Right lobe of liver (tissue), 4 donors: ENCODE results near the gene GALC.

Experiments
- POLR2A ChIP-seq: fragments of 450-650 bp; IDR thresholded peaks from one replicate; pipeline ENCODE4 v1.6.1; 2017; ENCODE audit warnings: antibody characterized with exemption, mild to moderate bottlenecking
- TF ChIP-seq, protein P1 (sequence below), 4 donors: fragments of 200-600 bp in 3 of 4; fragments of 450-650 bp in 1 of 4; IDR thresholded peaks; one replicate each; pipeline versions ENCODE4 v1.5.1 to v1.8.0; 2016 to 2022; ENCODE audit warnings: antibody characterized with exemption in 4 of 4, mild to moderate bottlenecking in 2 of 4
- donor health status: DM: no; HTN: no; CAD: no.
- donor health status: DM: no; HTN: no; CAD: no.
- donor health status: DM: no; HTN: yes; CAD: no.

DNA sequence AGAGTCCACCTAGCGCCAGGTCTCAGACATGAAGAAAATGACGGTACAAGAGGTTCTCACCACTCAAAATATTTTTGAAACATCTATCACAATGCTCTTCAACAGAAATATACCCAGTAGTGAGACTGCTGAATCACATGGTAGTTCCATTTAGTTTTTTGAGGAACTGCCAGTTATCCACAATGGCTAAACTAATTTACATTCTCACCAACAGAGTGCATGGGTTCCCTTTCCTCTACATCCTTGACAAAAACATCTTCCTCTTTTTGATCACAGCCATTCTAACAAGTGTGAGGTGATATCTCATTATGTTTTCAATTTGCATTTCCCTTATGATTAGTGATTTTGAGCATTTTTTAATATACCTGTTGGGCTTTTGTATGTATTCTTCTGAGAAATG, 6.3 kb upstream of the GALC start:
- TF ChIP-seq, protein P1, sequence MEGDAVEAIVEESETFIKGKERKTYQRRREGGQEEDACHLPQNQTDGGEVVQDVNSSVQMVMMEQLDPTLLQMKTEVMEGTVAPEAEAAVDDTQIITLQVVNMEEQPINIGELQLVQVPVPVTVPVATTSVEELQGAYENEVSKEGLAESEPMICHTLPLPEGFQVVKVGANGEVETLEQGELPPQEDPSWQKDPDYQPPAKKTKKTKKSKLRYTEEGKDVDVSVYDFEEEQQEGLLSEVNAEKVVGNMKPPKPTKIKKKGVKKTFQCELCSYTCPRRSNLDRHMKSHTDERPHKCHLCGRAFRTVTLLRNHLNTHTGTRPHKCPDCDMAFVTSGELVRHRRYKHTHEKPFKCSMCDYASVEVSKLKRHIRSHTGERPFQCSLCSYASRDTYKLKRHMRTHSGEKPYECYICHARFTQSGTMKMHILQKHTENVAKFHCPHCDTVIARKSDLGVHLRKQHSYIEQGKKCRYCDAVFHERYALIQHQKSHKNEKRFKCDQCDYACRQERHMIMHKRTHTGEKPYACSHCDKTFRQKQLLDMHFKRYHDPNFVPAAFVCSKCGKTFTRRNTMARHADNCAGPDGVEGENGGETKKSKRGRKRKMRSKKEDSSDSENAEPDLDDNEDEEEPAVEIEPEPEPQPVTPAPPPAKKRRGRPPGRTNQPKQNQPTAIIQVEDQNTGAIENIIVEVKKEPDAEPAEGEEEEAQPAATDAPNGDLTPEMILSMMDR (IDR thresholded peaks at IDR 0.05) = no peak
- TF ChIP-seq POLR2A = no peak
